Type B pancreatic cell (in vitro differentiated cells): ENCODE measurements around the gene SERGEF. TPM values are rescaled to one million over a fixed set of nuclear protein-coding genes. Genes with fewer than 3 reads are reported as not detected.

Experiments used
- DNase-seq: peaks from one replicate; pipeline ENCODE4 v3.0.0; 2021; ENCODE audit warnings: mixed read lengths; ENCODE audit not compliant: unreplicated experiment; ENCODE audit errors: extremely low spot score
- H3K27ac Mint-ChIP-seq: 2 replicates; pipeline ENCODE4 v1.8.0; 2021; ENCODE audit warnings: mild to moderate bottlenecking, mixed read lengths
- H3K27me3 Mint-ChIP-seq: 2 replicates; pipeline ENCODE4 v1.8.0; 2021; ENCODE audit warnings: mixed read lengths
- H3K36me3 Mint-ChIP-seq: 2 replicates; pipeline ENCODE4 v1.8.0; 2021; ENCODE audit warnings: mixed read lengths
- H3K4me1 Mint-ChIP-seq: one replicate; pipeline ENCODE4 v1.8.0; 2021; ENCODE audit warnings: mixed read lengths; ENCODE audit not compliant: unreplicated experiment
- H3K4me3 Mint-ChIP-seq: 2 replicates; pipeline ENCODE4 v1.8.0; 2021; ENCODE audit warnings: mild to moderate bottlenecking, mixed read lengths
- H3K9me3 Mint-ChIP-seq: 2 replicates; pipeline ENCODE4 v1.8.0; 2021; ENCODE audit warnings: mixed read lengths
- CTCF ChIP-seq: fragments of 200-600 bp; sonication (generic); conservative IDR thresholded peaks from 2 replicates; pipeline ENCODE4 v1.5.0; 2021; ENCODE audit warnings: antibody characterized with exemption, mild to moderate bottlenecking
- total RNA-seq: library from RNA; stranded (reverse); gene quantifications from 2 replicates; pipeline ENCODE4 v1.2.1, GENCODE V29; 2021; ENCODE audit warnings: low replicate concordance

Gene SERGEF
- total RNA-seq, 1 donor from 2014 or later = 26.4 TPM

DNA sequence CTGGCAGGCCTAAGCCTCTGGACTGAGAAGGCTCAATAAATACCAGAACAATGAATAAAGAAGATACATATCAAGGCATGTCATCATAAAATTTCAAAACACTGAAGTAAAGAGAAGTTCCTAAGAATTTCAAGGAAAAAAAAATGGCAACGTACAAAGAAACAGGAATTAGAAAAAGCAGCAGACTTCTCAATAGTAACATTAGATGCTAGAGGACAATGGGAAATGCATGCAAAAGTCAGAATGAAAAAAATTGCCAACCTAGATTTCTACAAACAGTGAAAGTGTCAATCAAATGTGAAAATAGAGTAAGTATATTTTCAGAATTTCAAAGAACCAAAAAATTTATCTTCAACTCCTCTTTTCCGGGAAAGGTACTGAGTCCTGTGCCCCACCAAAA, 153.3 kb downstream of the SERGEF start:
- Mint-ChIP-seq H3K4me1 (no peaks in the 10 kb centered on the region), H3K4me3 (no peak overlapping the region), H3K27me3 (no peaks in the 10 kb centered on the region), H3K36me3 (no peaks in the 10 kb centered on the region), H3K9me3 (peaks cover 7% of the 10 kb centered on the region), H3K27ac (no peak overlapping the region)
- TF ChIP-seq CTCF = no peak
- no peak for DNase-seq

GRCh38 chr11:17855531-17856290, 157.1 kb downstream of the SERGEF start:
- Mint-ChIP-seq H3K9me3 (peaks cover 7% of the 10 kb centered on the region), H3K4me1 (peaks cover 9% of the 10 kb centered on the region), H3K27me3 (no peaks in the 10 kb centered on the region), H3K27ac (no peak overlapping the region), H3K36me3 (no peaks in the 10 kb centered on the region), H3K4me3 (no peak overlapping the region)
- DNase-seq = no peak
- TF ChIP-seq CTCF = no peak

DNA sequence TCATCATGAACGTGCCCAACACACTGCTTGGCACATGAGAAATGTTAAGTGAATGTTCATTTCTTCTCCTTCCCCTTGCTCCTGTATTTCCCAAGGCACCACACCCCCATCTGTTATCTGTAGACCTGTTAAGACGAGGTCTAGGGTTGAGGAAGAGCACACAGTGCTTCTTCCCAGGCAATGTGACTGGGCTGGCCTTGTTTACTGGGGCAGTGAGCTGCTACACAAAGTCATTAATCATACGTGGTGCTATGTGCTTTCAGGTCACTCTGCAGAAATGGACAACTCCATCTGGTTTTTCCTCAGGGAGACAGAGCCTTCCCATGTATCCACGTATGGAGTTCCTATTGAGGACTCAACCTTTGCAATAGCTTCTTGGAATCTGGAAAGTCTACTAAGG, 159.6 kb downstream of the SERGEF start:
- H3K9me3 Mint-ChIP-seq = no peaks in the 10 kb centered on the region
- DNase-seq = no peak
- H3K4me3 Mint-ChIP-seq = no peak overlapping the region
- H3K27ac Mint-ChIP-seq = no peak overlapping the region
- H3K27me3 Mint-ChIP-seq = no peaks in the 10 kb centered on the region
- no peak for TF ChIP-seq CTCF
- peaks cover 15% of the 10 kb centered on the region for H3K4me1 Mint-ChIP-seq
- H3K36me3 Mint-ChIP-seq = no peaks in the 10 kb centered on the region

DNA sequence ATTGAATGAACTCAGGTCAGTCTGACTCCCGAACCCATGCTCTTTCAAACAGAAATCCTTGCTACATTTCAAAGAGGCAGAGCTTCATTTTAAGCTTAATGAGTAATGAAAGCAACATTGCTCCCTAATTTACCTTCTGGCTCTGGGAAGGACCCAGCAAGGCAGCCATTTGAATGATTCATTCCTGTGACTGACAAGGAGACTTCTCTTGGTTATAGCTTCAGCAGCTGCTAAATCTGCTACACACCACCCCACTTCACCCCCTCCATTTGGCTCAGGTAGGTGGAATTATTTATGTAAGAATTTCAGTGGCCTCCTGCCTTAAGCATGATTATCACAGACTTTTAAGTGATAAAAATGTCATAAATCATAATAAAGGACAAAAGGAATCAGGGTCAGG, 160.6 kb downstream of the SERGEF start:
- Mint-ChIP-seq H3K4me1 (peaks cover 15% of the 10 kb centered on the region), H3K36me3 (no peaks in the 10 kb centered on the region), H3K9me3 (no peaks in the 10 kb centered on the region), H3K4me3 (no peak overlapping the region), H3K27ac (no peak overlapping the region), H3K27me3 (no peaks in the 10 kb centered on the region)
- DNase-seq = no peak
- no peak for TF ChIP-seq CTCF

GRCh38 chr11:17851697-17852096, 161.2 kb downstream of the SERGEF start:
- Mint-ChIP-seq H3K4me3 (no peak overlapping the region), H3K4me1 (peaks cover 15% of the 10 kb centered on the region), H3K9me3 (no peaks in the 10 kb centered on the region), H3K27me3 (no peaks in the 10 kb centered on the region), H3K36me3 (no peaks in the 10 kb centered on the region), H3K27ac (no peak overlapping the region)
- no peak for TF ChIP-seq CTCF
- DNase-seq = no peak
